Measurements from ENCODE around the gene AKAP1.

GRCh38 chr17:57164814-57165213, 79.8 kb downstream of the AKAP1 start:
- no peak for TF ChIP-seq CTCF (IDR thresholded peaks at IDR 0.05 in 4 of 5, conservative IDR thresholded peaks at IDR 0.05 in 1 of 5)
- TF ChIP-seq POLR2A (IDR thresholded peaks at IDR 0.05): no peak

Measured in gastrocnemius medialis (tissue), 4 donors.